ENCODE data around the gene GRID2IP. TPM values are rescaled to one million over a fixed set of nuclear protein-coding genes. Genes with fewer than 3 reads are reported as not detected.

The GRID2IP gene
- total RNA-seq, 1 experiment from 2014 or later = not detected

DNA sequence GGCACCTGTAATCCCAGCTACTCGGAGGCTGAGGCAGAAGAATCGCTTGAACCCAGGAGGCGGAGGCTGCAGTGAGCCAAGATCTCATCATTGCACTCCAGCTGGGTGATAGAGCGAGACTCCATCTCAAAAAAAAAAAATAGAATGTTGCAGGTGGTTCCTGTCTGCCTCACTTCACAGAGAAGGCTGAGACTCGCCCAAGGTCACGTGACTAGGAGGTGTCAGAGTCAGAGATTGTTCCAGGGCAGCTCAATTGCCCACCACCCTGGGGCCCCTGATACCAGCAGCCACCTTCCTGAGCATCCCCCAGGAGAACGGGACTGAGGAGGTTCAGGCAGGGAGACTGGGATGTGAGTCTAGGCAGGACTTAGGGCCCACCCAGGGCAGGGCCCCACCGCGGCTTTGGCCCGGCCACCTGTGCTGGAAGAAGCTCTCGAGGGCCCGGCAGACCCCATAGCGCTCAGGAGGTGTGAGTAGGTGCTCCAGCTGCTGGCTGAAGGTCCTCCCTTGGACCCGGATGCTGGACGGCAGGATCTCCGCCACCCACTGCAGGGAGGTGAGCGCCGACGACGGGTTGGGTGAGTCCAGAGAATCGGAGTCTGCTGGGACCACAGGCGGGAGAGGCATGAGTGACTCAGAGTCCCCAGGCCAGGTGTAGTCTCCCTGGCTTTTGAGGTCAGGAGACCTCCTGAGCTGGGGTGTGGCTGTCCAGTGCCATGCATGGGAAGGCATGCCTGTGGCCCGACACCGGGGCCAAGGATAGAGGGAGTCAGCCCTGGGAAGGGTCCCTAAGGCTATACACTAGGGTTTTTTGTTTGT, 30.9 kb downstream of the GRID2IP start:
- no peak for DNase-seq (ENCODE audit: low read depth)

DNA sequence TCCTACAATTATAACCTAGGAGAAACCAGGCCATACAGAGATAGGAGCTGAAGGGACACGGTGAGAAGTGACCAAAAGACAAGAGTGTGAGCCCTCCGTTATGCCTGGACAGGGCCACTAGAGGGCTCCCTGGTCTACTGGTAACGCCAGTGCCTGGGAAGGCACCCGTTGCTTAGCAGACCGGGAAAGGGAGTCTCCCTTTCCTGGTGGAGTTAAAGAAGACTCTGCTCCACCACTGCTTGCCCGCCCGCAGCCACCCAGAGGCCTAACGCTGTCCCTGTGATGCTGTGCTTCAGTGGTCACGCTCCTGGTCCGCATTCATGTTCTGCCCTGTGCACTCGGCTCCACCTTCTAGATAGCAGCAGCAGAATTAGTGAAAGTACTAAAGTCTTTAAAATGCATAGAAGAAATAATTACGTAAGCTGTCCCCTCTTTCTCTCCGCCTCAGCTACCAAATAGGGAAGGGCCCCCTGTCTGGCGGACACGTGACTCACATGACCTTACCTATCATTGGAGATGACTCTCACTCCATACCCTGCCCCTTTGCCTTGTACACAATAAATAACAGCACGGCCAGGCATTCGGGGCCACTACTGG, 34.8 kb downstream of the GRID2IP start:
- peak; percentile 79 for DNase-seq (ENCODE audit: low read depth)

DNA sequence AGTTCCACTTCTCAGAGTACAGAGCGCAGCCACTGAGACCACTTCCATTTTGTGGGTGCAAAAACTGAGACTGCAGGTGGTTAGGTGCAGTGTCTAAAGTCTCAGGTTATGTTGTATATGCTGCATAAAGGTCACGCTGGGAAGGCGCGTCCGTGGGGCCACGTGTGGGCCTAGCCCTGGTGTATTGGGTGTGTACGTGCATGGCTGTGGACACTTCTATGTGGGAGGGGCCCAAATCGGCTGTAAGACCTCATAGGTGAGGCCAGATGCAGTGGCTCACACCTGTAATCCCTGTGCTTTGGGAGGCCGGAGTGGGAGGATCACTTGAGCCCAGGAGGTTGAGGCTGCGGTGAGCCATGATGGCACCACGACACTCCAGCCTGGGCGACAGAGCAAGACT, 37.7 kb downstream of the GRID2IP start:
- no peak for DNase-seq (ENCODE audit: low read depth)

DNA sequence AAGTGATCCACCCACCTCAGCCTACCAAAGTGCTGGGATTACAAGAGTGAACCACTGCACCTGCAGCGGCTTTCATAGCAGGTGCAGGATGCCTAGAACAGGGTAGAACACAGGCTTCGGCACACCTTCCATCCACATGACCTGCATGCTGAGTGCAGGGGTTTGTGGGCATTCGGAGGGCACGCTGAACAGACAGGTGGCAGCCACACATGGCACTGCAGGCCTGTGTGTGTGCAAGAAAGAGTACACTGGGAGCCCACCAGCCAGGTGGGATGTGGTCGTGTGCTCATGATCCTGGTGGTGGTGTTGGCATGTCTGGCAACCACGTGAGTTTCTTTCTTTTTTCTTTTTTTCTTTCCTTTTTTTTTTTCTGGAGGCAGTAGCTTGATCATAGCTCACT, 38.4 kb downstream of the GRID2IP start:
- DNase-seq (ENCODE audit: low read depth) = no peak

DNA sequence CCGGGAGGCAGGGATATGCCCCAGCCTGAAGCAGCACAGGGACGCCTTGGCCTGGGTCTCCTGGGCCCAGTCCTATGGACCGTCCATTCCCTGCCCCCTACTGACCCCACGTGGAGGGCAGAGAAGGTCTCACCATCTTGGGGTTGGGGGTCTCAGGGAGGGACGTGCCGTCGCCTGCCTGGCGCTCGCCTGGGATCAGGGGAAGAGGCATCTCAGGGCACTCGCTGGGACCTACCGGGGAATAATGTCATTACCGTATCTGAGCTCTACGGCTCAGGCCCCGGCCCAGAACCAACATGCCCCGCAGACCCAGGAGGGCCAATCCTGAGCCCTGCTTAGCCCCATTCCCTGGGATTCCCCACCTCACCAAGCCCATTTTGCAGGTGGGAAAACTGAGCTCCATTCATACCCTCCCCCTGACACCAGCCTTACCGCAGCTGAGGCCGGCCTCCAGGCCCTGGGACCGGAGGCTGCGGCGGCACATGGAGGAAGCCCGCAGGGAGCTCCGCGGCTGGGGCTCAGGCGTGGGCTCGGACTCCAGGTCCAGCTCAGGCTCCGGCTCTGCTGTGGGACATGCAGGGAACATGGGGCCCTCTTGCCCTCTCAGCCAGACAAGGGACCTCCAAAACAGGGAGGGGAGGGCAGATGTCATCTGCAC, 40.7 kb downstream of the GRID2IP start:
- no peak for DNase-seq (ENCODE audit: low read depth)

DNA sequence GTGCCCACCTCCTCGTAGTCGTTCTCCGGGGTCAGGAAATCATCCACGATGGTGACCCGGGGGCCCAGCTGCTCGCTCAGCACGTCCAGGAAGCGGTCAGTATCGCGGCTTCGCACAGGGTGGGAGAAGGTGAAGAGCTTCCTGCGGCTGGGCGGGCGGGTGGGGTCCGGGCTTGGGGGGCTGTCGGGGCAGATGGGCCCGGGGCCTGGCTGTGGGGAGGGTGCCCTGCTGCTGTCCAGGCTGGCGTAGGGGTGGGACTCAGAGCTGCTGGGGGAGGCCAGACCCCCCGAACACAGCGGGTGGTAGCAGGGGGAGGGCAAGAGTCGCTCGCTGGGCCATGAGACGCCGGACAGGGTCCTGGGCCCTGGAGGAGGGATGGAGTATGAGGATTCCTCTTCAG, 42.3 kb downstream of the GRID2IP start:
- DNase-seq (ENCODE audit: low read depth) = no peak

DNA sequence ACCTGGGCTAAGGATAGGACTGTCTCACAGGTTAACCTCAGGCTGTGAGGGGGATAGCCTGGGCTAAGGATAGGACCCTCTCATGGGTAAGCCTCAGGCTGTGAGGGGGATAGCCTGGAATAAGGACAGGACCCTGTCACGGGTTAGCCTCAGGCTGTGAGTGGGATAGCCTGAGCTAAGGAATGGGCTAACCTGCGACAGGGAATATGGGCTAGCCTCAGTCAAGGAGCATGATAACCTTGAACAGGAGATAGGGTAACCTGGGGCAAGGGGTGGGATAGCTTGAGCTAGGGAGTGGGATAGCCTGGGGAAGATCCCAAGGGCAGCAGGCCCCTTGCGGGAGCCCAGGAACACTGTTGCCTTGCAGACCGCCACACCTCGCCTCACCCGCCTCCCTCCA, 42.7 kb downstream of the GRID2IP start:
- no peak for DNase-seq (ENCODE audit: low read depth)

DNA sequence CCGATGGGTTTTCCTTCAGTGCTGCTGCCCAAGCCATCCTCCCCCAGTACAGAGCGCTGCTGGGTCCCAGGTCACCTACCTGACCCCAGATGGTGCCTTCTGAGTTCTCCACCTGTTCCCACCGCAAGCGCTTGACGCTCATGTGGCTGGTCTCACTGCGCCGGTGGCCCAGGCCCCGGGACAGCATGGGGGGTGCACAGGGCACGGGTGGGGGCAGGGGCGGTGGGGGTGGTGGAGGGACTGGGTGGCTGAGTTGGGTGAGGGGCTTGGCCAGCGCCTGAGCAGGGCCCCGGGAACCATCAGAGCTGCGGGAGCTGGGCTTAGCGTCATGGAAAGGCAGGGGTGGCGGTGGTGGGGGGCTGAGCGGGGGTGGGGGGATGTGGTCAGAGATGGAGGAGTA, 43.4 kb downstream of the GRID2IP start:
- no peak for DNase-seq (ENCODE audit: low read depth)

DNA sequence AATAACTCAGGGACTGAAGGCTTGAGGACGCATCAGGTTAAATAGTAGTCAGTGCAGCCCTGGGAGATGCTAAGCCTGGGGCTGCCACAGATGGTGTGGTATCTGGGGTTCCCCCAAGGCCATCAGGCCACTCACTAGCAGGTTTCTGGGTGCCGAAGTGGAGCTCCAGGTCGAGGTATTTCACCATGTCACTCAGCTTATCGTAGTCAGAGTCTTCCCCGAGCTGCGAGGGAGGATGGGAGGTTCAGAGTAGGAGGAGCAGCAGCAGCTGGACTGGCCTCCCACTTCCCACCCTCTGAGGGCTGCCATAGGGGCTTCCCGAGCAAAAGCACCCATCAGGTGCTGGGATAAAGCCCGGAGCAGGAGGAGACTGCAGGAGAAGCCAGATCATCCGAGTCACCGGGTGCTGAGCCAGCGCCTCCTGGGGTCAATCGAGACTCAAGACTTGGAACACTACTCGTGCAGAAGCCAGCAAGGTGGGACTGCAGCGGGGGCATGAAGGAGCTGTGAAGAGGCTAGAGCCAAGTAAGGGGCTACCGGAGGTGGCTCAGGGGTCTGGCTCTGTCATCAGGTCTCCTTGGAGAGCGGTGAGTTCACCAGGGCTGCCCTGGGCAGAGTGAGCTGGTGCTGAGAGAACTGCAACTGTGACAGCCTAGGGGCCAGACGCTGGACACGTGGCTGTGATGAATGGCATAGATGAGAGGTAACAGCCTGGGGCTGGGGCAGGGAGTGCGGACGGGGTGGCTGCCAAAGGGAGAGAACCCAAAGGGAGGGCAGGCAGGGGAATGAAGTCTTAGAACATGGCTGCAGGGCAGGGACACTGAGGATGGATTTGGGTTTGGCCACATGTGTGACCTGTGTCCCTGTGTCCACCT, 45.3 kb downstream of the GRID2IP start:
- DNase-seq (ENCODE audit: low read depth) = no peak

DNA sequence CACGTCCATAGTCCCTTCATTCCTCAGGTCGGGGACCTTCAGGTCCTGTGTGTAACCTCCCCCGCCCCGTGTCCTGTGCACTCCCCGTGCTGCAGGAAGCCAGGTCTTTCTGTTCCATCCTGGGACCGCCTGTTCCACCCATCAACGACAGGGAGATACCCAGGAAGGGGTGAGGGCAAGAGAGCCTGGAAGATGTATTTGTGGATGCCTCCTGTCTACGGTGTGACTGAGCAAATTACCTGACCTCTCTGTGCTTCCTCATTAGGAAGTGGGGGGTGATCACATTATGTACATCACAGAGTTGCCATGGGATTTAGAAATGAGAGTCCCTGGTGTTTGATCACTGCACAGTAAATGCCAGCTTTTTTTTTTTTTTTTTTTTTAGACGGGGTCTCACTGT, 46.3 kb downstream of the GRID2IP start:
- DNase-seq (ENCODE audit: low read depth) = no peak

DNA sequence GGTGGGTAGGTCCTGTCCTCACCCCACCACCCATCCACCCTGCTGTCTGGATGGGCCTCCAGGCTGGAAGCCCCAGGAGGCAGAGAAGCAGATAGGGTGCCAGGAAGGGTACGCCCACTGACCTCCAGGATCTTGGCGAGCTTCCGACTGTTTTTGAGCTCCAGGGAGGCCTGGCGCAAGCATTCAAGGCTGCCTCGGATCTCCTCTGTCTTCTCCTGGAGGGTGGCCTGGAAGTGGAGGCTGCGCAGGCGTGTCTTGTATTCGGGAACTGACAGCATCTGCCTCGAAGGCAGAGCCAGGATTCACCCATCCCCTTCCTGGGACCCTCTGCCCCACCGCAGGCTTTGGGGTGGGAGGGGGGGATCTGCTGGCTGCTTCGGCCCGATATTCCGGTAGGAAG, 48.4 kb downstream of the GRID2IP start:
- DNase-seq (ENCODE audit: low read depth) = no peak

DNA sequence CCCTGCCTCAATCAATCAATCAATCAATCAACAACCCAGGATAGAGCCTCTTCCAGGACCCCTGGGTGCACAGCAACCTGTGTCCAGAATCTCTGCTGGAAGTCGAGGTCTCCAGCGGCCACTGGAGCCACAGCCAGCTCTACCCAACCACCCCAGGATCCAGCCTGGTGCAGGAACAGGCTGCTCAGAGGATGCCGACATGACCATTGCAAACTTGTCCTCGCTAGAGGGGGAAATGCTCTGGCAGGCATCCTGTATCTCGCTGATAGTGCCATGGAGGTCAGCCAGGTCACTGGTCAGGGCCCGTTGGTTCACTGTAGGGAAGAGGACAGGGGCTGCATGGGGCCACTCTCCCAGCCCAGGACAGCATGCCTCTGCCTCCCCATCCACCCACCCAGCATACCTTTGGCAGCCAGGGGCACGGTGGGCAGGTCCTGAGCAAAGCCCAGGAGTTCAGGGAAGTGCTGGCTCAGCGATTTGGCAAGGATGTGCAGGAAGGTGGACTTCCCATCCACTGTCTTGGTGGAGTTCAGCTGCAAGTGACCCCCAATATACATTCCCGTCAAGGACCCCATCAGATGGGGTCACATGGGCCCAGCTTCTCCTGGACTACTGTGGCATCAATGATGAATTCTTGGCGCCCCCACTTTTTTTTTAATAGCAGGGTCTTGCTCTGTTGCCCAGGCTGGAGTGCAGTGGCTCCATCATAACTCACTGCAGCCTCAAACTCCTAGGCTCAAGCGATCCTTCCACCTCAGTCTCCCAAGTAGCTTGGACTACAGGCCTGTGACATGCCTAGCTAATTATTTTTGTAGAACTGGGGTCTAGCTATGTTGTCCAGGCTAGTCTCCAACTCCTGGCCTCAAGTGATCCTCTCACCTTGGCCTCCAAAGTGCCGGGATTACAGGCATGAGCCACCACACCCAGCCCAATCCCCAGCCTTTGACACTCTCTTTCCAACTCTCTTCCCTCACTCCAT, 49.4 kb downstream of the GRID2IP start:
- no peak for DNase-seq (ENCODE audit: low read depth)

DNA sequence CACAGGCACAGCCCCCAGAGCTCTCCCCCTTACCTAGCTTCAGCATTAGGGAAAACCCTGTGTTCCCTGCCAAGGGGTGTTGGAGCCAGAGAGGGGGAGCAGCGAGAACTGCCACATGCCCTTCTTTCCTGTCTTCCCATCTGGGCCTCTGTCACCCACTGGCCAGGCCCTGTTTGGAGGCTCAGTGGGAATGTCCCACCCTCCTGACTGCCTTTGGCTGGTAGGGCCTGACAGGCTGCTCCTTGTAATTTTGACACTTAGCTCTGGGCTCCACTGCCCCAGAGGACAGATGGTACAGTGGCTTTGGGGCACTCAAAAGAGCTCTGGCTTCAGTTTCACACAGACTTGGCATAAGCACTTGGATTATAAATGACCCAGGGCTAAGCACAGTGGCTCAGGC, 50.6 kb downstream of the GRID2IP start:
- no peak for DNase-seq (ENCODE audit: low read depth)

DNA sequence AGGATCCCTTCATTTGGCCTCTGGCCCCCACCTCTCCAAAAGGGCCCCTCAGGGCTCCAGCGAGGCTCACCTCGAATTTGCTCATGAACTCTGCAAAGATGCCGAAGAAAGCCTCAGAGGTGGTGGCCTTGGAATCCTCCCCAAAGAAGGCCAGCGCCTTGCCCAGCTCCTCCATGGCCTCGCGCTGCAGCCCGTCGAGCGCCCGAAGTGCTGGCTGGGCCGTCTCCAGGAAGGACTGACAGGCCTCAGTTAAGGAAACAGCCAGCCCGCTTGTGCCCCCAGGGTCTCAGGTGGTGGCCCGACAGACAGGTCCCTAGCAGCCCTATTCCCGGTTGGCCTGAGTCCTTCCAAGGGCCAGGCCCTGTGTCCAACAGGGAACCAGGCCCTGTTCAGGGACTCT, 53.3 kb downstream of the GRID2IP start:
- DNase-seq (ENCODE audit: low read depth) = no peak

DNA sequence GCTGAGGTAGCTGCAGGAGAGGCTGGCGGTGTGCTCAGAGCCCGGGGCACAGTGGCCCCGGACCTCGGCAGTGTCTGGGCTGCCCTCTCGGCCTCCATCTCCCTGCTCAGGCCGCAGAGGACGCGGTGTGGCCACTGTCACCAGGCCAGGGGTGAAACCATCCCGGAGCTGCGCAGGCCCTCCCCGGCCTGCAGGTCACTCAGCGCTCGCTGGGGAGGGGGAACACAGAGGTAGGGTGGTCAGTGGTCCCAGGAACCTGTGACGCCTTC, 53.7 kb downstream of the GRID2IP start:
- no peak for DNase-seq (ENCODE audit: low read depth)

DNA sequence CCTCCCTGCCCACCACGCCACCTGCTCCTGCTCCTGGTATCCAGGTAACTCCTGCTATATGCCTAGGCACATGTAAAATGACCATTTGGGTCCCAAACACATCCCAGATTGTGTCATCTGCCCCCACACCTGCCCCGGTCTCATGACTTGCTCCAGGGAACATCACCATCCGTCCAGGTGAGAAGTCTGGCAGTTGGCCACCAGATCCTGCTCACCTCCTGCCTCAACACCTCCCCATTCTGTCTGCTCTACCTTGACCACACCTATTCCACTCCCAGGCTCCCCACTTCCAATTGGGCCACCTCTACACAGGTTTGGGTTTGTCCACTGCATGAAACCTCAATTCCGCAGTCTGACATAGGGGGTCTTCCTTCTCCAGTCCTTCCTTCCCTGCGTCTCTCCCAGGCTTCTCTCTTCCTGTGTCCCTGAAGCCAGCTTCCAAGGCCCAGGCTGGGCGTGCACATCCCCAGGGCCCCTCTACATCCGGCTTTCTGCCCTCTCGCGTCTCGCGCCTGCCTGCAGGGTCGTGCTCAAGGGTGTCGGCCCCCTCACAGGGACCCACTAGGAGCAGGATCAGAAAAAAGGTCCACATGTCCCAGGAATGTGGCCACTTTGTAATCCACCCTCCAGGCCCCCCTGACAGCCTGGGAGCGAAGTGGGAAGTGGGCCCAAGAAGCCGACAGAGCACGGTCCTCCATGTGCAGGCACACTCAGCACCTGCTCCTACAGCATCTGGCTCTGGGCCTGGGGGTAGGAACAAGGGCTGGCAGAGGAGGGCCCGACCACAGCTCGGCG, 54.2 kb downstream of the GRID2IP start:
- DNase-seq (ENCODE audit: low read depth) = no peak

DNA sequence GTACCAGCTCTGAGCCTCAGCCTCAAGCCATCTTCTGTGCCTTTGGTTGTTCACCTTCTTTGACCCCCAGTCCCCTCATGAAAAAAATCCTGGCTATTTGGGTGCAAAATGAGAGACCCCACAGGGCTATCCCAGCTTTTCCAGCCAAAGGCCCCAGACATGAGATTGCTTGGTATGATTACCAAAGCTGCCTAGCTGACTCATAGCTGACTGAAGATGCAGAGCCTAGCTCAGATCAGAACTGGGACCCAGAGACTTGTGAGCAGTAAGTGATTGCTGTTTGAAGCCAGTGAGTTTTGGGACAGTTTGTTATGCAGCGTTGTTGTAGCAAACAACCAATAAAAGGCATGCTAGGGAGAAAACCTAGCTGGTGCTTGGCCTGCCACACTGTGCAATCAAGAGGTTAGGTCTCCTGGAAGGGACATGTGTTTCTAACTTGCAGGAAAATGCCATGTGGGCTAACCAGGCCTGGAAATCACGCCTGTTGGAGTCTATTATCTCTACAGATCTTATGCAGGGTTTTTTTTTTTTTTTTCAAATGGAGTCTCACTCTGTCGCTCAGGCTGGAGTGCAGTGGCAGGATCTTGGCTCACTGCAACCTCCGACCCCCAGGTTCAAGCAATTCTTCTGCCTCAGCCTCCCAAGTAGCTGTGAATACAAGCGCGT, 55.5 kb downstream of the GRID2IP start:
- no peak for DNase-seq (ENCODE audit: low read depth)

DNA sequence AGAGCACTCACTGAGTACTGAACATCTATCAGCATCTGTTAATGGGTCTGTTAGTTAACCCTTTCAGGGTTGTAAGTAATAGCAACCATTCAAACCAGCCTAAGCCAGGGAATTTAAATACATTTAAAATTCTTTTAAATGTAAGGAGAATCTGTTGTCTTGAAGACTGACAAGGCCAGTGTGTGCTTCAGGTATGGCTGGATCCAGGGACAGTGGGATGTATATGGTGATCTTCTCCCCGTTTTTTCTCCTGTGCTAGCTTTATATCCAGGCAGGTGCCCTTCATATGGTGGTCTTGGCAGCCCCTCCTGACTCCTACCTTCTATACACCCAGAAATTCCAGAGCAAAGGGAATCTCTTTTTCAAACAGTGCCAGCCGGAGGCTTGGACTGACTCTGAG, 56.9 kb downstream of the GRID2IP start:
- no peak for DNase-seq (ENCODE audit: low read depth)

DNA sequence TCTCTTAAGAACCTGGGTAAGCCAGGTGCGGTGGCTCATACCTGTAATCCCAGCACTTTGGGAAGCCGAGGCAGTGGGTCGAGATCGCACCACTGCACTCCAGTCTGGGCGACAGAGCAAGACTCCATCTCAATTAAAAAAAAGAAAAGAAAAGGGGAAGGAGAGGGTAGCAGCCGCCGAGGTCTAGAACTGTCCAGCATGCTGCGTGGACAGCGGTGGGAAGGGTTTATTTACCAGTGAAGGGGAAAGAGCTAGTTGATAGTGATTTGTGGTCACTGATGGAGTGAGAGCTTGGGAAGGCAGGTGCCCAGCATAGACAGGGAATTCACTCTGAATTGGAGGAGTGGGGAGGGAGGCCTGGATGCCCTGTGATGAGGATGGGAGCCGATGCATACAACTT, 60.1 kb downstream of the GRID2IP start:
- no peak for DNase-seq (ENCODE audit: low read depth)

DNA sequence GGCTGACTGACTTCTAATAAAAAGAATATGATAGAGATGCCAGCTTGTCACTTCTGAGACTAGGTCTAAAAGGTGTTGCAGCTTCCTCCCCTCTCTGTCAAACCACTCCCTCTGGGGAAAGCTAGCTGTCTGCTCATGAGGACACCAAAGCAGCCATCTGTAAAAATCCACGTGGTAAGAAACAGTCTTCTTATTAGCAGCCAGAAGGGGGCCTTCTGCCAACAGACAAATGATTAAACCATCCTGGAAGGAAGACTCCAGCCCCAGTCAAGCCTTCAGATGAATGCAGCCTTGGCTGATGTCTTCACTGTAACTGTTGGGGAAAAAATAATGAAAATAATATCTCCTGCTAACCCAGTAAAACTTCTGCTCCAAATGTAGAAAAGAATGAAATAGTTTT, 61.6 kb downstream of the GRID2IP start:
- no peak for DNase-seq (ENCODE audit: low read depth)

All from Daoy (cell line).